Measurements from ENCODE around the gene LRCH4. TPM values are rescaled to one million over a fixed set of nuclear protein-coding genes. Genes with fewer than 3 reads are reported as not detected.
A peak's percentile ranks its signal among the peaks of the same experiment; 100 is the strongest.

Gene LRCH4
- total RNA-seq, 4 donors from 2014 or later = 37.6 to 101 (median 56.2) TPM

GRCh38 chr7:100590077-100590737, 4.3 kb upstream of the LRCH4 start:
- no peak for TF ChIP-seq POLR2AphosphoS5 (IDR thresholded peaks at IDR 0.05)
- no peak for TF ChIP-seq CTCF (IDR thresholded peaks at IDR 0.05)
- no peak for TF ChIP-seq POLR2A (IDR thresholded peaks at IDR 0.05)
- TF ChIP-seq EP300 (IDR thresholded peaks at IDR 0.05) = no peak
- DNase-seq (ENCODE audit: low spot score in 2 of 2) = no peak
- peaks cover 19% of the 10 kb centered on the region for H3K4me1 ChIP-seq
- H3K27me3 ChIP-seq = no peaks in the 10 kb centered on the region
- H3K27ac ChIP-seq = no peak overlapping the region
- WGBS = 32% methylated on average over 20 of the region's 20 CpGs
- H3K4me3 ChIP-seq = no peak overlapping the region
- H3K9me3 ChIP-seq = no peaks in the 10 kb centered on the region
- H3K36me3 ChIP-seq = no peaks in the 10 kb centered on the region

GRCh38 chr7:100589341-100589947, 3.5 kb upstream of the LRCH4 start:
- Histone ChIP-seq H3K27ac (no peak overlapping the region), H3K27me3 (no peaks in the 10 kb centered on the region), H3K36me3 (no peaks in the 10 kb centered on the region), H3K4me1 (peaks cover 27% of the 10 kb centered on the region), H3K9me3 (no peaks in the 10 kb centered on the region), H3K4me3 (no peak overlapping the region)
- 70% methylated on average over 7 of the region's 7 CpGs for WGBS
- no peak for DNase-seq (ENCODE audit: low spot score in 2 of 2)
- TF ChIP-seq POLR2AphosphoS5 (IDR thresholded peaks at IDR 0.05) (no peak), EP300 (IDR thresholded peaks at IDR 0.05) (no peak), POLR2A (IDR thresholded peaks at IDR 0.05) (no peak), CTCF (IDR thresholded peaks at IDR 0.05) (no peak)

GRCh38 chr7:100588438-100588837, 2.5 kb upstream of the LRCH4 start:
- WGBS = 100% methylated on average over 1 of the region's 1 CpG
- no peaks in the 10 kb centered on the region for H3K27me3 ChIP-seq
- TF ChIP-seq POLR2AphosphoS5 (IDR thresholded peaks at IDR 0.05) (no peak), EP300 (IDR thresholded peaks at IDR 0.05) (no peak), CTCF (IDR thresholded peaks at IDR 0.05) (peak in 1 of 2 donors; percentile 16)
- peaks cover 37% of the 10 kb centered on the region for H3K4me1 ChIP-seq
- H3K4me3 ChIP-seq = no peak overlapping the region
- no peaks in the 10 kb centered on the region for H3K36me3 ChIP-seq
- no peaks in the 10 kb centered on the region for H3K9me3 ChIP-seq
- no peak overlapping the region for H3K27ac ChIP-seq
- no peak for DNase-seq (ENCODE audit: low spot score in 2 of 2)

- peak within 1 kb of the TSS; percentile 96 for H3K27ac ChIP-seq
- H3K36me3 ChIP-seq = peaks cover 10% of the 10 kb centered on the region
- H3K9me3 ChIP-seq = no peaks in the 10 kb centered on the region
- 0% methylated on average over 1 of the region's 53 CpGs for WGBS
- TF ChIP-seq POLR2AphosphoS5 (IDR thresholded peaks at IDR 0.05) (peak in 1 of 3 donors; percentile 21), CTCF (IDR thresholded peaks at IDR 0.05) (no peak), POLR2A (IDR thresholded peaks at IDR 0.05) (peak in 1 of 2 donors; percentile 11)
- H3K4me1 ChIP-seq = peaks cover 57% of the 10 kb centered on the region
- DNase-seq (ENCODE audit: low spot score in 2 of 2) = peak; percentile 100
- H3K4me3 ChIP-seq = peak within 1 kb of the TSS; percentile 99
- no peaks in the 10 kb centered on the region for H3K27me3 ChIP-seq
These were observed 517 bp upstream of the LRCH4 start, which contains the start of gene FBXO24 for GRCh38 chr7:100586266-100587025. Gene FBXO24, plus strand, starts transcription at chr7:100586328. Its CDS starts 298 bp downstream, at chr7:100586626.
